Nephron progenitor cell (in vitro differentiated cells): ENCODE measurements around the gene HPS3.

ENCODE experiments used
- DNase-seq: peaks from one replicate; pipeline ENCODE4 v3.0.0; 2021
- H3K27ac Mint-ChIP-seq: 2 replicates; pipeline ENCODE4 v1.8.0; 2021; ENCODE audit warnings: mild to moderate bottlenecking, moderate library complexity, mixed read lengths
- H3K27me3 Mint-ChIP-seq: 2 replicates; pipeline ENCODE4 v1.8.0; 2021; ENCODE audit warnings: mild to moderate bottlenecking, low read depth, mixed read lengths; ENCODE audit not compliant: poor library complexity
- H3K36me3 Mint-ChIP-seq: 2 replicates; pipeline ENCODE4 v1.8.0; 2021; ENCODE audit warnings: low read depth, mixed read lengths
- H3K4me1 Mint-ChIP-seq: 2 replicates; pipeline ENCODE4 v1.8.0; 2021; ENCODE audit warnings: mixed read lengths
- H3K4me3 Mint-ChIP-seq: 2 replicates; pipeline ENCODE4 v1.8.0; 2021; ENCODE audit warnings: mild to moderate bottlenecking, moderate library complexity, mixed read lengths
- H3K9me3 Mint-ChIP-seq: 2 replicates; pipeline ENCODE4 v1.8.0; 2021; ENCODE audit warnings: mild to moderate bottlenecking, moderate library complexity, mixed read lengths
- CTCF ChIP-seq: fragments of 200-600 bp; sonication (generic); IDR thresholded peaks from 2 replicates; pipeline ENCODE4 v1.5.0; 2021; ENCODE audit warnings: antibody characterized with exemption

Gene HPS3

GRCh38 chr3:149163066-149163465 lies 33.6 kb downstream of the HPS3 start:
- H3K4me1 Mint-ChIP-seq: no peaks in the 10 kb centered on the region
- no peaks in the 10 kb centered on the region for H3K9me3 Mint-ChIP-seq
- peaks cover 51% of the 10 kb centered on the region for H3K36me3 Mint-ChIP-seq
- H3K27ac Mint-ChIP-seq: peak overlapping the region; percentile 78
- no peaks in the 10 kb centered on the region for H3K27me3 Mint-ChIP-seq
- no peak for DNase-seq
- no peak overlapping the region for H3K4me3 Mint-ChIP-seq
- TF ChIP-seq CTCF: no peak

DNA sequence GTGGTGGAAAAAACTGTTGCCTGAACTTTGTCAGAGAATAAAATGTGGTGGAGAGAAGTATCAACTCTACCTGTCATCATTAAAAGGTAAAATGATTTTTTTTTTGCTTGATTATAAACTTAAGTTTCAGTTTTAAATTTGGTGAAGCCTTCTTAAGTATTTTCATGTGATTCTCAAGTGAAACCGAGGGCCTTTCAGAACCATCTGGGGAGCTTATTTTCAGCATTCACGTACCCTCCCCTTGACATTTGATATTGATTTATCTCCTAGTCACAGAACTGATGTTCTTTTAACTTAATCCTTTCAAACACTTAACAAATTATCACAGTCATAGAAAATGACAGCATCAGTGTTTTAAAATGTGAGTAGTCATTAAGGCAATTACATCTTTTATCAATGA lies 38.5 kb downstream of the HPS3 start:
- H3K27me3 Mint-ChIP-seq: no peaks in the 10 kb centered on the region
- H3K9me3 Mint-ChIP-seq: no peaks in the 10 kb centered on the region
- H3K4me1 Mint-ChIP-seq: no peaks in the 10 kb centered on the region
- no peak for DNase-seq
- no peak overlapping the region for H3K4me3 Mint-ChIP-seq
- H3K27ac Mint-ChIP-seq: no peak overlapping the region
- peaks cover 56% of the 10 kb centered on the region for H3K36me3 Mint-ChIP-seq
- TF ChIP-seq CTCF: no peak

GRCh38 chr3:149170672-149171071 lies 41.2 kb downstream of the HPS3 start:
- Mint-ChIP-seq H3K27me3 (no peaks in the 10 kb centered on the region), H3K36me3 (peaks cover 62% of the 10 kb centered on the region), H3K27ac (no peak overlapping the region), H3K4me3 (no peak overlapping the region), H3K9me3 (no peaks in the 10 kb centered on the region), H3K4me1 (peaks cover 7% of the 10 kb centered on the region)
- DNase-seq: no peak
- no peak for TF ChIP-seq CTCF

DNA sequence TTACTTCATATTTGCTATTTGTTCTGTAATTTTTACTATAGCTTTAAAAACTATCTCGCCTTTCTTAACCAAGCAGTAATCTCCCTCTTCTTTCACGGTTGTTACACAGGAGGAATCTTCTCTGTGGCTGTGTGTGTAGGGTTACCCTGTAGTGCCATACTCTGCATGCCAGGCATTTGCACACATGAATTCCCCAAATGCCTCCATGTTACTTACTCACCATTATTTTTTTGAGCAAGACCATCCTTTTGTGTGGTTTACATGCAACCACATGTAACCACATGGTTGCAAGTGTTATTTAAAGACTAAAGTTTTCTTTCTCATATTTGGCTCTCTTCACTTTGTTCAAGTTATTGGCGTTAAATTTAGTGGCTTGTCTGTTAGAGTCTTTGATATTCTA lies 45.5 kb downstream of the HPS3 start:
- no peak for TF ChIP-seq CTCF

GRCh38 chr3:149177122-149177521 lies 47.7 kb downstream of the HPS3 start:
- no peak for DNase-seq
- Mint-ChIP-seq H3K27me3 (no peaks in the 10 kb centered on the region), H3K36me3 (peaks cover 42% of the 10 kb centered on the region), H3K4me1 (peaks cover 7% of the 10 kb centered on the region), H3K9me3 (peaks cover 4% of the 10 kb centered on the region), H3K4me3 (no peak overlapping the region), H3K27ac (no peak overlapping the region)
- TF ChIP-seq CTCF: no peak

More for the DNA sequence above, 45.5 kb downstream of the HPS3 start:
- Mint-ChIP-seq H3K27me3 (no peaks in the 10 kb centered on the region), H3K27ac (no peak overlapping the region), H3K9me3 (peaks cover 4% of the 10 kb centered on the region), H3K4me1 (peaks cover 7% of the 10 kb centered on the region), H3K36me3 (peaks cover 57% of the 10 kb centered on the region), H3K4me3 (no peak overlapping the region)
- no peak for DNase-seq

DNA sequence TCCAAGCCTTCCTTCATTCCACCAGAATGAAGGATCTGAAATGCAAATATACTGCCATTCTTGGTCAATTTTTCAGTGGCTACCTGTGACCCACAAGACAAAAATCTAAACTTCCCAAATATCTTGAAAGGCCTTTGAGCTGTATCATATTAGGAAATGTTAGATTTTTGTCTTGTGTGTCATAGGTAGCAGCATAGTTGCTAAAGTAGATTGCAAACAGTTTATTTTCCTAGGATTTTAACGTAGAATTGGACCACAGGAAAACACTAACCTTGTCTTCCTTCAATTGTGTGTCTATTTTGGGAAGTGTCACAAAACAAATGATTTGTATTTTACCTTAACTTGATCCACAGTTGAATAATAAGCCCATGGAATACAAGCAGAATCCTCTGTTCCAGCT lies 49.8 kb downstream of the HPS3 start:
- Mint-ChIP-seq H3K4me1 (peaks cover 7% of the 10 kb centered on the region), H3K4me3 (no peak overlapping the region), H3K9me3 (peaks cover 4% of the 10 kb centered on the region), H3K27me3 (no peaks in the 10 kb centered on the region), H3K36me3 (peaks cover 24% of the 10 kb centered on the region), H3K27ac (no peak overlapping the region)
- no peak for TF ChIP-seq CTCF
- DNase-seq: no peak
